Right atrium auricular region (tissue), 2 donors: Measurements from ENCODE around the gene ARHGAP6. TPM values are rescaled to one million over a fixed set of nuclear protein-coding genes. Genes with fewer than 3 reads are reported as not detected.

Experiments
- DNase-seq: peaks from one replicate; pipeline ENCODE4 v3.0.0-alpha.2; 2019; ENCODE audit warnings: low spot score
- H3K27ac ChIP-seq, 2 donors: fragments of 200-600 bp; sonication (generic); 1 replicate in 1 of 2; 2 replicates in 1 of 2; pipeline ENCODE4 v1.5.1; 2016 to 2019
- H3K27me3 ChIP-seq, 2 donors: fragments of 200-600 bp; sonication (generic); one replicate each; pipeline versions ENCODE4 v1.5.1 to v1.6.0; 2017 to 2019
- H3K36me3 ChIP-seq: fragments of 200-600 bp; sonication (generic); one replicate; pipeline ENCODE4 v1.5.1; 2016
- H3K4me1 ChIP-seq, 2 donors: fragments of 200-600 bp; sonication (generic); one replicate each; pipeline versions ENCODE4 v1.5.1 to v1.6.0; 2017 to 2019
- H3K4me3 ChIP-seq, 2 donors: fragments of 200-600 bp; sonication (generic); 1 replicate in 1 of 2; 2 replicates in 1 of 2; pipeline ENCODE4 v1.5.1; 2017 to 2019; ENCODE audit warnings: mild to moderate bottlenecking in 1 of 2, moderate library complexity in 1 of 2
- H3K9me3 ChIP-seq, 2 donors: fragments of 200-600 bp; sonication (generic); one replicate each; pipeline ENCODE4 v1.5.1; 2019
- total RNA-seq, 2 donors: library from RNA; depleted of rRNA; stranded (reverse); fragments of >200 nt; gene quantifications; one replicate each; pipeline ENCODE4 v1.1.0, GENCODE V29; 2016
- TF ChIP-seq, protein P1 (sequence below), 2 donors: fragments of 200-600 bp; sonication (generic); IDR thresholded peaks; one replicate each; pipeline ENCODE4 v1.5.1; 2019; ENCODE audit warnings: antibody characterized with exemption in 2 of 2

The ARHGAP6 gene
- total RNA-seq, 2 donors from 2014 or later, result 5.1 to 9.4 TPM

DNA sequence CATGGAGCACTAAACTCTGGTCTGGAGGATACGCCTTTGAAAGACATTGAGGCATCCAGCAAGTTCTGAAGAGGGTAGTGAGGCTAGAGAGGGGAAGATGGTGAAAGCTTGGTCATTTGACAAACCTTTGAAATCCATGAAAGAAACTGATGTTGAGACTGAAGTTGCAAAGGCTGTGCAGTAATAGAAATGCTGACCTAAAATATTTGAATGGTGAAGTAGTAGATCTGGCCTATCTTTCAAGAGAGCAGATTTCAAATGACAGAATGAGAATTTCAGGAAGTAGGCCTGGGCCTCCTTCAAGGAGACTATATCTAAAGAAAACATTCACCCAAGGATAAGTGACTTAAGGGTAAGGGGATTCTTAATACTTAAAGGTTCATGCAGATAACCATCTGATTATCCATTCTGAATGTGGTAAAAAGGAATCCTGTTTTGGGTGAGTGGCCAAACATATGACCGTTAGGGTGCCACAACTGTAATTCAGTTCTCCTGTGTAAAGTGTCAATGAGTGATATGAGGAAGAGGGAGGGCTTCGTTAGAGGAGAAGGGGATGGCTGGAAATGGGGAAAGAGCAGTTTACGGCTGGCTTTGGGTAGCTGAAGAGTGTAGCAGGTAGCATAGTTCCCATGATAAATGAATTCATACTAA is 310.3 kb downstream of the ARHGAP6 start:
- TF ChIP-seq, protein P1, sequence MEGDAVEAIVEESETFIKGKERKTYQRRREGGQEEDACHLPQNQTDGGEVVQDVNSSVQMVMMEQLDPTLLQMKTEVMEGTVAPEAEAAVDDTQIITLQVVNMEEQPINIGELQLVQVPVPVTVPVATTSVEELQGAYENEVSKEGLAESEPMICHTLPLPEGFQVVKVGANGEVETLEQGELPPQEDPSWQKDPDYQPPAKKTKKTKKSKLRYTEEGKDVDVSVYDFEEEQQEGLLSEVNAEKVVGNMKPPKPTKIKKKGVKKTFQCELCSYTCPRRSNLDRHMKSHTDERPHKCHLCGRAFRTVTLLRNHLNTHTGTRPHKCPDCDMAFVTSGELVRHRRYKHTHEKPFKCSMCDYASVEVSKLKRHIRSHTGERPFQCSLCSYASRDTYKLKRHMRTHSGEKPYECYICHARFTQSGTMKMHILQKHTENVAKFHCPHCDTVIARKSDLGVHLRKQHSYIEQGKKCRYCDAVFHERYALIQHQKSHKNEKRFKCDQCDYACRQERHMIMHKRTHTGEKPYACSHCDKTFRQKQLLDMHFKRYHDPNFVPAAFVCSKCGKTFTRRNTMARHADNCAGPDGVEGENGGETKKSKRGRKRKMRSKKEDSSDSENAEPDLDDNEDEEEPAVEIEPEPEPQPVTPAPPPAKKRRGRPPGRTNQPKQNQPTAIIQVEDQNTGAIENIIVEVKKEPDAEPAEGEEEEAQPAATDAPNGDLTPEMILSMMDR (IDR thresholded peaks at IDR 0.05), result no peak
- Histone ChIP-seq H3K4me1 (no peaks in the 10 kb centered on the region), H3K4me3 (no peak overlapping the region), H3K27me3 (no peaks in the 10 kb centered on the region), H3K36me3 (no peaks in the 10 kb centered on the region), H3K9me3 (no peaks in the 10 kb centered on the region), H3K27ac (no peak overlapping the region)
- no peak for DNase-seq

DNA sequence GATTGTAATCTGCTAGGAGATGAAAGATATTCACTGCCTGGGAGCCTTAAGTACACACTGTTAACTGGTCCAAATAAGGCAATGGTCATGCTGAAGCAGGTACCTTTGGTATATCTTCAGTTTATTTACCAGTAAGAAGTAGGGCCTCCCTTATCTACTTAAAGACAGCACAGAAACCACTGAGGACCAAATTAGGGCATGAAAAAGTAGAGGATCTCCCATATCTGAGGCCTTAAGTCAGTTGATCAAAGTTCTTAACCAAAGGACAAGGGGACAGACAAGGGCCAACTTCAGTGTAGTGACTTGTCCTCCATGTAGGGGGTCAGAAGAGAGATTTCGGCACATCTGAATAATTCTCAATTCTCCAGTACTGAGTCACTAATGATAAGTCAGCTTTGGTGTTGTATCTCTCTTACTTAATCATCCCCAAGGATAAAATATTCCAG is 313.4 kb downstream of the ARHGAP6 start:
- Histone ChIP-seq H3K9me3 (no peaks in the 10 kb centered on the region), H3K36me3 (no peaks in the 10 kb centered on the region), H3K4me3 (no peak overlapping the region), H3K4me1 (no peaks in the 10 kb centered on the region), H3K27ac (peak overlapping the region in 1 of 2 donors; percentile 54), H3K27me3 (no peaks in the 10 kb centered on the region)
- TF ChIP-seq, protein P1 (IDR thresholded peaks at IDR 0.05), result no peak
- no peak for DNase-seq

GRCh38 chrX:11351375-11352295 is 314.1 kb downstream of the ARHGAP6 start:
- no peaks in the 10 kb centered on the region for H3K27me3 ChIP-seq
- H3K36me3 ChIP-seq, result no peaks in the 10 kb centered on the region
- TF ChIP-seq, protein P1 (IDR thresholded peaks at IDR 0.05), result no peak
- no peak overlapping the region for H3K4me3 ChIP-seq
- no peaks in the 10 kb centered on the region for H3K4me1 ChIP-seq
- no peaks in the 10 kb centered on the region for H3K9me3 ChIP-seq
- DNase-seq, result no peak
- H3K27ac ChIP-seq, result peak overlapping the region; percentile 48 to 54

GRCh38 chrX:11349661-11350337 is 315.9 kb downstream of the ARHGAP6 start:
- DNase-seq, result no peak
- TF ChIP-seq, protein P1 (IDR thresholded peaks at IDR 0.05), result no peak
- Histone ChIP-seq H3K9me3 (no peaks in the 10 kb centered on the region), H3K27ac (no peak overlapping the region), H3K4me3 (no peak overlapping the region), H3K4me1 (no peaks in the 10 kb centered on the region), H3K27me3 (no peaks in the 10 kb centered on the region), H3K36me3 (no peaks in the 10 kb centered on the region)

GRCh38 chrX:11349020-11349419 is 316.7 kb downstream of the ARHGAP6 start:
- Histone ChIP-seq H3K27me3 (no peaks in the 10 kb centered on the region), H3K4me3 (no peak overlapping the region), H3K27ac (no peak overlapping the region), H3K36me3 (no peaks in the 10 kb centered on the region), H3K4me1 (no peaks in the 10 kb centered on the region), H3K9me3 (no peaks in the 10 kb centered on the region)
- no peak for DNase-seq
- TF ChIP-seq, protein P1 (IDR thresholded peaks at IDR 0.05), result no peak
